ENCODE measurements around the gene WFDC10B. TPM values are rescaled to one million over a fixed set of nuclear protein-coding genes. Genes with fewer than 3 reads are reported as not detected.
A peak's percentile ranks its signal among the peaks of the same experiment; 100 is the strongest.
"Not testable (repeated sequence)": the region's sequence is repeated elsewhere in the genome, so short reads cannot be mapped to it uniquely, and the experiment has no call there.

The WFDC10B gene
- polyA plus RNA-seq, 2 of the 4 experiments (the other 2 are of a cell fraction): not detected

DNA sequence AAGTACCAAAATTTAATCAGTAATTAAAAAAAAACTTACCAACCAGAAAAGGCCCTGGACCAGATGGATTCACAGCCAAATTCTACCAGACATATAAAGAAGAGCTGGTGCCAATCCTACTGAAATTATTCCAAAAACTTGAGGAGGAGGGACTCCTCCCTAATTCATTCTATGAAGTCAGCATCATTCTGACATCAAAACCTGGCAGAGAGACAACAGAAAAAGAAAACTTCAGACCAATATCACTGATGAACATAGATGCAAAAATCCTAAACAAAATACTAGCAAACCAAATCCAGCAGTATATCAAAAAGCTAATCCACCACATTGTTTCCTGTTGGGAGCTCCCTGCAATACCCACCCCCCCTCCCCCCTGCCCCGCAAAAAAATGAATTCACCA lies 34.7 kb downstream of the WFDC10B start, which contains the start of gene WFDC11:
TSS of gene WFDC11 (minus strand) at position 101 of the 400 bp plus-strand sequence. CDS start 19,639 bp downstream, outside the sequence.
- FAIRE-seq (no peak), ATAC-seq (no peak)
- CTCF ChIA-PET: no interaction called here

DNA sequence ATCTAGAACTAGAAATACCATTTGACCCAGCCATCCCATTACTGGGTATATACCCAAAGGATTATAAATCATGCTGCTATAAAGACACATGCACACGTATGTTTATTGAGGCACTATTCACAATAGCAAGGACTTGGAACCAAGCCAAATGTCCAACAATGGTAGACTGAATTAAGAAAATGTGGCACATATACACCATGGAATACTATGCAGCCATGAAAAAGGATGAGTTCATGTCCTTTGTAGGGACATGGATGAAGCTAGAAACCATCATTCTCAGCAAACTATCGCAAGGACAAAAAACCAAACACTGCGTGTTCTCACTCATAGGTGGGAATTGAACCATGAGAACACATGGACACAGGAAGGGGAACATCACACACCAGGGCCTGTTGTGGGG lies 47.8 kb downstream of the WFDC10B start:
- ATAC-seq; H3K27ac ChIP-seq; H3K4me3 ChIP-seq; FAIRE-seq; POLR2A ChIA-PET; CTCF ChIA-PET; H3K4me2 ChIP-seq; H3K4me1 ChIP-seq; DNase-seq (ENCODE audit: low read depth in 1 of 2, low spot score in 1 of 2); H3K9me3 ChIP-seq: not testable (repeated sequence)
- 31% methylated on average over 3 of the region's 3 CpGs for WGBS (ENCODE audit: missing lambda C conversion rate)

More for the DNA sequence above, 34.7 kb downstream of the WFDC10B start, which contains the start of gene WFDC11:
- DNase-seq (ENCODE audit: low read depth in 1 of 2, low spot score in 1 of 2): no peak
- POLR2A ChIA-PET: no interaction called here
- H3K9me3 ChIP-seq: no peaks in the 10 kb centered on the region
- H3K27ac ChIP-seq: no peak within 1 kb of the TSS
- H3K4me2 ChIP-seq: no peak within 1 kb of the TSS
- no peaks in the 10 kb centered on the region for H3K4me1 ChIP-seq
- 0% methylated on average over 1 of the region's 1 CpG for WGBS (ENCODE audit: missing lambda C conversion rate)
- no peak within 1 kb of the TSS for H3K4me3 ChIP-seq
- no peak for TF ChIP-seq EHMT2 (IDR thresholded peaks at IDR 0.05; ENCODE audit: low read depth)
- no peak for TF ChIP-seq EHF (CRISPR knock-in tag; IDR thresholded peaks at IDR 0.05)
- no peak for TF ChIP-seq NPAS2 (CRISPR knock-in tag; IDR thresholded peaks at IDR 0.05; ENCODE audit: borderline replicate concordance)
- TF ChIP-seq NR3C1 (IDR thresholded peaks at IDR 0.05): no peak
- TF ChIP-seq EP300 (IDR thresholded peaks at IDR 0.05): no peak
- TF ChIP-seq FOXS1 (CRISPR knock-in tag; IDR thresholded peaks at IDR 0.05): no peak
- TF ChIP-seq MAFK (IDR thresholded peaks at IDR 0.05; ENCODE audit: partially characterized antibody): no peak
- no peak for TF ChIP-seq HDAC2 (IDR thresholded peaks at IDR 0.05)

DNA sequence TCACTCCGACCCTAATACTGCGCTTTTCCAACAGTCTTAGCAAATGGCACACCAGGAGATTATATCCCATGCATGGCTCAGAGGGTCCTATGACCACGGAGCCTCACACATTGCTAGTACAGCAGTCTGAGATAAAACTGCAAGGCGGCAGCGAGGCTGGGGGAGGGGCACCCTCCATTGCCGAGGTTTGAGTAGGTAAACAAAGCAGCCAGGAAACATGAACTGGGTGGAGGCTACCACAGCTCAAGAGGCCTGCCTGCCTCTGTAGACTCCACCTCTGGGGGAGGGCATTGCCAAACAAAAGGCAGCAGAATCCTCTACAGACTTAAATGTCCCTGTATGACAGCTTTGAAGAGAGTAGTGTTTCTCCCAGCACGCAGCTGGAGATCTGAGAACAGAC lies 53.1 kb downstream of the WFDC10B start:
- POLR2A ChIA-PET; H3K4me3 ChIP-seq; H3K4me1 ChIP-seq; FAIRE-seq; DNase-seq (ENCODE audit: low read depth in 1 of 2, low spot score in 1 of 2); H3K27ac ChIP-seq; H3K9me3 ChIP-seq; ATAC-seq: not testable (repeated sequence)
- WGBS (ENCODE audit: missing lambda C conversion rate): 2% methylated on average over 6 of the region's 7 CpGs
- H3K4me2 ChIP-seq: peak overlapping the region; percentile 39; the same call in 2 of the 3 replicates
- CTCF ChIA-PET: interaction anchor here (0.6 to 1.2 kb wide), 2 partner anchors 21 to 923 kb away, joined by 3 read pairs; partner anchors contain the start of gene WFDC9

DNA sequence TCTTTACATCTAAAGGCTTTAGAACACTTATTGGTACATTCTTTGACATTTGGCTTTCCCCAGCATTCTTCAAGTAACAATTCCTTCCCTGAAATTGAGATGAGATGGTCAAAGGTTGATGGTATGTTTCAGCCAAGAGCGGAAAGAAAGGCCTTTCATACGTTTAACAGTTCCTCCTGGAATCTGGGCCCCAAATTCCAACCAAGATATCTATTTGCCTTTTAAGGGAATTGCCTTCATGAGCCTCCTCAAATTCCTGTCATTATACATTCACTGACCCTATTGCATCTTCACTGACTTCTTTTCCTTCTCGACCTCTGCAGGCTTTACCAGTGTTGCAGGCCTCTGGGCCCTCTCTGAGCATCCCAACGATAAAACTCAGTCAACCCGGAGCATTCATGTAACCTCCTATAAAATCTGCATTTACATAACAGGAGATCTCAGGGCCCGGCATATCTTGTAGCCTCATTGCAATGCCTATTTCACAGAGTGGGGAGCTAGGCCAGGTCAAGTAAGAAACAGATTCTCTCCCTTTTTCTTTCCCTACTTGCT lies 55.4 kb downstream of the WFDC10B start:
- TF ChIP-seq RNF2 (IDR thresholded peaks at IDR 0.05; ENCODE audit: borderline replicate concordance, low read depth) (no peak), RARB (CRISPR knock-in tag; IDR thresholded peaks at IDR 0.05) (no peak), HOXA7 (CRISPR knock-in tag; IDR thresholded peaks at IDR 0.05) (no peak), CHD2 (IDR thresholded peaks at IDR 0.05; ENCODE audit: low read length, partially characterized antibody) (no peak), TP53 (CRISPR knock-in tag; IDR thresholded peaks at IDR 0.05) (no peak), NR3C1 (IDR thresholded peaks at IDR 0.05) (no peak), HOXB5 (CRISPR knock-in tag; IDR thresholded peaks at IDR 0.05) (no peak), MYC (IDR thresholded peaks at IDR 0.05; ENCODE audit: borderline replicate concordance, low read length) (no peak), POLR2A (IDR thresholded peaks at IDR 0.05; ENCODE audit: low read length) (no peak), TFCP2L1 (CRISPR knock-in tag; IDR thresholded peaks at IDR 0.05) (no peak), RAD21 (conservative IDR thresholded peaks at IDR 0.05 in 1 of 2, IDR thresholded peaks at IDR 0.05 in 1 of 2) (no peak)
- TF ChIP-seq, protein P1, sequence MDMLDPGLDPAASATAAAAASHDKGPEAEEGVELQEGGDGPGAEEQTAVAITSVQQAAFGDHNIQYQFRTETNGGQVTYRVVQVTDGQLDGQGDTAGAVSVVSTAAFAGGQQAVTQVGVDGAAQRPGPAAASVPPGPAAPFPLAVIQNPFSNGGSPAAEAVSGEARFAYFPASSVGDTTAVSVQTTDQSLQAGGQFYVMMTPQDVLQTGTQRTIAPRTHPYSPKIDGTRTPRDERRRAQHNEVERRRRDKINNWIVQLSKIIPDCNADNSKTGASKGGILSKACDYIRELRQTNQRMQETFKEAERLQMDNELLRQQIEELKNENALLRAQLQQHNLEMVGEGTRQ (IDR thresholded peaks at IDR 0.05): no peak
- TF ChIP-seq, protein P2, sequence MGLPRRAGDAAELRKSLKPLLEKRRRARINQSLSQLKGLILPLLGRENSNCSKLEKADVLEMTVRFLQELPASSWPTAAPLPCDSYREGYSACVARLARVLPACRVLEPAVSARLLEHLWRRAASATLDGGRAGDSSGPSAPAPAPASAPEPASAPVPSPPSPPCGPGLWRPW (IDR thresholded peaks at IDR 0.05): no peak
- TF ChIP-seq, protein P3, sequence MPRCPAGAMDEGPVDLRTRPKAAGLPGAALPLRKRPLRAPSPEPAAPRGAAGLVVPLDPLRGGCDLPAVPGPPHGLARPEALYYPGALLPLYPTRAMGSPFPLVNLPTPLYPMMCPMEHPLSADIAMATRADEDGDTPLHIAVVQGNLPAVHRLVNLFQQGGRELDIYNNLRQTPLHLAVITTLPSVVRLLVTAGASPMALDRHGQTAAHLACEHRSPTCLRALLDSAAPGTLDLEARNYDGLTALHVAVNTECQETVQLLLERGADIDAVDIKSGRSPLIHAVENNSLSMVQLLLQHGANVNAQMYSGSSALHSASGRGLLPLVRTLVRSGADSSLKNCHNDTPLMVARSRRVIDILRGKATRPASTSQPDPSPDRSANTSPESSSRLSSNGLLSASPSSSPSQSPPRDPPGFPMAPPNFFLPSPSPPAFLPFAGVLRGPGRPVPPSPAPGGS (IDR thresholded peaks at IDR 0.05): no peak
- TF ChIP-seq, protein P4, sequence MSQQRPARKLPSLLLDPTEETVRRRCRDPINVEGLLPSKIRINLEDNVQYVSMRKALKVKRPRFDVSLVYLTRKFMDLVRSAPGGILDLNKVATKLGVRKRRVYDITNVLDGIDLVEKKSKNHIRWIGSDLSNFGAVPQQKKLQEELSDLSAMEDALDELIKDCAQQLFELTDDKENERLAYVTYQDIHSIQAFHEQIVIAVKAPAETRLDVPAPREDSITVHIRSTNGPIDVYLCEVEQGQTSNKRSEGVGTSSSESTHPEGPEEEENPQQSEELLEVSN (IDR thresholded peaks at IDR 0.05; ENCODE audit: borderline replicate concordance, low read depth): no peak
- H3K4me2 ChIP-seq: no peak overlapping the region
- H3K4me3 ChIP-seq: no peak overlapping the region
- WGBS (ENCODE audit: missing lambda C conversion rate): 68% methylated on average over 6 of the region's 6 CpGs
- H3K4me1 ChIP-seq: no peaks in the 10 kb centered on the region
- H3K27ac ChIP-seq: no peak overlapping the region
- FAIRE-seq: no peak
- ATAC-seq: no peak
- ChIA-PET CTCF (interaction anchor here (1.0 kb wide), 1 partner anchor 20 kb away, joined by 4 read pairs; the partner anchor contains the start of gene WFDC10A), POLR2A (no interaction called here)
- DNase-seq (ENCODE audit: low read depth in 1 of 2, low spot score in 1 of 2): no peak
- no peaks in the 10 kb centered on the region for H3K9me3 ChIP-seq

All from A549 (cell line).